Hepatocyte (in vitro differentiated cells): ENCODE data around the gene HOTAIR.

Experiments
- CTCF ChIP-seq: fragments of 200-600 bp; sonication (generic); IDR thresholded peaks from 2 replicates; pipeline ENCODE4 v1.5.1; 2016; ENCODE audit warnings: antibody characterized with exemption, mild to moderate bottlenecking; ENCODE audit not compliant: poor library complexity
- EZH2 ChIP-seq: fragments of 200-600 bp; sonication (generic); IDR thresholded peaks from 2 replicates; pipeline ENCODE4 v1.6.1; 2016; ENCODE audit warnings: antibody characterized with exemption, mild to moderate bottlenecking, borderline replicate concordance
- EZH2phosphoT487 ChIP-seq: fragments of 200-600 bp; sonication (generic); IDR thresholded peaks from one replicate; pipeline ENCODE4 v1.6.1; 2018; ENCODE audit warnings: antibody characterized with exemption, mild to moderate bottlenecking, low read depth, moderate library complexity; ENCODE audit not compliant: unreplicated experiment, severe bottlenecking

GRCh38 chr12:54010972-54011664 lies 36.4 kb upstream of the HOTAIR start:
- TF ChIP-seq CTCF, result no peak
- TF ChIP-seq EZH2, result no peak
- peak; percentile 8 for TF ChIP-seq EZH2phosphoT487
